NCI-H526 treated with DMSO at 0.1 percent for 48 hours (cell line): ENCODE data around the gene NCOA4.
"Not testable (repeated sequence)": the region's sequence is repeated elsewhere in the genome, so short reads cannot be mapped to it uniquely, and the experiment has no call there.

Source experiments
- DNase-seq: peaks from one replicate; lab custom pipeline; 2025; lab: John Stamatoyannopoulos, UW

Gene NCOA4

DNA sequence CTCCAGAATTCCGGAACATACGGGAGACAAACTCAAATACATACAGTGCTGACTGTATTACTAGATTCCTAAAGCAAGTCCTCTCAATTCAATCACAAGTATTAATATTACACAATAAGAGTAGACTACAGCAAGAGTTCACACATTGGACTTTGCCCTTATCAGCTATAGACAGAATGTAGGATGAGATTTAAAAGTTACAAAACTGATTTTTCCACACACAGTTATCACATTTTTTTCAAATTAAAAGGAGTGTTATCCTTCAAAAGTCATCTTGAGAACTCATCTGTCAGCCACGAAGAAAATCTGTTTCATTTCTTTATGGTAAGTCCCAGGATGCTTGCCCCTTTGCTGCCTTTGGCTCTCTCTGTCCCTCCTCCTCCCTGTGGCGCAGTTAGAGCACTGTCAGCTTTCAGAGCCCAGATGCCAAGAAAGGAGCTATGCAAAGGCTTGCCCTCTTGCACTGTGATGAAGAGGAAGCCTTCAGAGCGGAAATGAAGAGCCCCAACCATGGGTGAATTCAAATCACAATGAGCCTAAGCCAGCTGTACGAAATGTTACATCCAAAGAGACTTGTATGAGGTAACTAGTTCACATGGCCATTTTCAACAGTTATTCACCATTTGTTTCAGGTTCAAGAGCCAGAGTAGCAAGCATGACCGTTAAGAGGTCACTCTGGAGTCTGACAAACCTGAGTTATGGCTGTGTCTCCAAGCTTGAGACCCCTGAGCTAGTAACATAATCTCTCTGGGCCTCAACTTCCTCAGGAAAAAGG lies 10.7 kb downstream of the NCOA4 start:
- DNase-seq, result no peak

GRCh38 chr10:46019177-46019528 lies 11.3 kb downstream of the NCOA4 start:
- no peak for DNase-seq

- DNase-seq, result no peak
Observed at GRCh38 chr10:46018453-46019176, 11.8 kb downstream of the NCOA4 start.

- DNase-seq, result no peak
Observed at GRCh38 chr10:46017733-46018132, 12.7 kb downstream of the NCOA4 start.

DNA sequence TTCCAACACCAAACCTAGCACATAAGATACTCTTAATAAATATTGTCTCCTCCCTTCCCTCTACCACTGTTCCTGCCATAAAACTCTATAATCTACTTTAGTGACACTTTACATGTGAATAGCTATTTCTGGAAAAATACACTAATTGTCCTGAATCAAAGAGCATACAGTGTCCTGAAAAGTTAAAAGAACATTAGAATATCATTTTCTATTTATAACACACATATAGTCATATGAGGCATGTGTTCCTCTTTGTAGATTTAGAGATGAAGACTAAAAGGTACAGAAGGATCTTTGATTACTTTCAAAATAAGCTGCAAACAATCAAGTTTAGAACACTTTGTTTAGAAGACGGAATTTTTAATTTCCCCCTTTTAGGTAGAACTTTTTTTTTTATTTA lies 13.6 kb downstream of the NCOA4 start:
- DNase-seq, result no peak

DNA sequence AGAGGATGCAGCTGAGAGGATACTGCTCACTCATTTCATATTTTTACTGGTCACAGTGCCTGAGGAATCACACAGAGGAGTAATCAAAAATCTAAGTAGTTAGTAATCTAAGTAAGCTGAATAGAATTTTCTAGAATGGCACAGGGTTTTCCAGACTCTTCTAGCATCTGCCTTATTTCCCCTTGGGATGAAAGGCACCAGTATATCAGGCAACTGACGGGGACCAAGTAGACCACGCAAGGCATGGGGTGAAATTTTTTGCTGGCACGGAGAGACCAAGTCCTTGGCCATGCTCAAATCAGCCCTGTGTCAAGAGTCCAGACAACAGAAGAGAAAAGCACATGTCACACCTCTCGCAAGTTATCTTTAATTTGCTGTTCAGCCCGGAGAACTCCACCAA lies 14.2 kb downstream of the NCOA4 start:
- DNase-seq, result no peak

GRCh38 chr10:46014683-46015405 lies 15.6 kb downstream of the NCOA4 start:
- DNase-seq, result no peak

DNA sequence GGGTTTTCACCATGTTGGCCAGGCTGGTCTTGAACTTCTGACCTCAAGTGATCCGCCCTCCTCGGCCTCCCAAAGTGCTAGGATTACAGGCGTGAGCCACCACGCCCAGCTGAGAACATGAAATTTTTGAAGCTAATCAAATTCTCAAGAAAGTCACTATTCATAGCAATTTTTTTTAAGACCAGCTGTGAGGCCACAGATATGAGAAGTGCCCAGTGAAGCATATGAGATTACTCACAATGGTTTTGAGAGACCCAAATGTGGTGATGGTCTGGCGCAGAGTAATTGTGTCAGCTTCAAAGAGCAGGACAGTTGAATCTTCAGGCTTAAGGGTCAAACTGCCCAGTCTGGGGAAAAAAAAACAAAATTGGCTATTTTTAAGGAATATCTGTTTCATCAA lies 16.2 kb downstream of the NCOA4 start:
- no peak for DNase-seq

- no peak for DNase-seq
Observed at GRCh38 chr10:46012746-46013145, 17.7 kb downstream of the NCOA4 start.

GRCh38 chr10:46006219-46006618 lies 24.2 kb downstream of the NCOA4 start:
- no peak for DNase-seq

GRCh38 chr10:46005383-46005782 lies 25.0 kb downstream of the NCOA4 start:
- DNase-seq, result no peak

DNA sequence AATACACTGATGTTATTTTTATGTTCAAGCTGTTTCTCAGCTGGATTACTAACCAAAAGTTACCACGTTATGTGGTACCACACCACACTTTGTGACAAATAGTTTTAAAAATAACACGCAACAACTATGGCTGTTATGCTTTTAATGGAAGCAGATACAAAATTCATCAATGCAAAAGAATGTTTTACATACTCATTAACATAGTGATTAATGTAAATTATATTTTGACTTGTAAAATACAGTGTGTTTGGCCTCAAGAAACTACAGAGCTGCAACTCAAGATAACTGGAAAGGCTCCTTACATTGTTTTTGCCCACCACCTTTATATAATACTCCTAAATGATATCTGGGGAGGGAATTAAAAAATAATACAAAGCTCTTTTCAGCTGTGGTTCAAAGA lies 25.5 kb downstream of the NCOA4 start:
- DNase-seq, result no peak

- DNase-seq, result no peak
Observed at GRCh38 chr10:46002916-46003693, 27.3 kb downstream of the NCOA4 start.

- DNase-seq, result not testable (repeated sequence)
Observed at GRCh38 chr10:46002189-46002687, 28.2 kb downstream of the NCOA4 start.

GRCh38 chr10:46001187-46001756 lies 29.2 kb downstream of the NCOA4 start:
- DNase-seq, result no peak

GRCh38 chr10:46000538-46000937 lies 29.9 kb downstream of the NCOA4 start:
- no peak for DNase-seq

GRCh38 chr10:45999955-46000354 lies 30.5 kb downstream of the NCOA4 start:
- DNase-seq, result not testable (repeated sequence)

DNA sequence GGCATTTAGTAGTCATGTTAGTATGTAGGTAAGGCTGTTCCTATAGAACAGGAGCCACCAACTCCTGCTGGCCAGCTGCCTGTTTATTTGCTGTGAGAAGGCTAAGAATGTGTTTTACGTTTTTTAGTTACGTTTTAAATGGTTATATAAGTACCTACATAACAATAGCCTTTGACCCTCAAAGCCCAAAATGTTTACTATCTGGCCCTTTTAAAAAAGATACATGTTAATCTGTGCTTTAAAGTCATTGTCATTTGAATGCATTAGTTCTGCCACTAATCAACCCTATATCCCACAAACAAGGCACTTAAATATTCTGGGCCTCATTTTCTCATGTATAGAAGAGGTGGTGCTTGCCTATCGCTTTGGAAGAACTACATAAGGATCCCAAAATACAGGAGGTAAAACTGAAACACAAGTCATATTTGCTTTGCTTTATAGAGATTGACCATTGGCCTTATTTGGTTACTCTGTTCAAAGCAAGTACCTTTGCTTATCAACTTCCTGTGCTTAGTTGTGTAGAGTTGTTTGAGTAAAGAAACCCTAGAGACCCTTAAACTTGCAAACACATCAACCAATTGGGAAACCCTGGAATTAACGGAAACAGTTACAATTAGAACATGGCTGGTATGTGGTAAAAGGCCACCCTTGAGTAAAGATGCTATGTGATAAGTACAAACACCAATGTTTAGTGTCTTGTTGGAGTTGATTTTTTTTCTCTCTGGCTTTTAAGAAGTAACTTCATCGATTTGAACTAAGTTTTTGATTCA lies 32.2 kb downstream of the NCOA4 start:
- DNase-seq, result no peak

DNA sequence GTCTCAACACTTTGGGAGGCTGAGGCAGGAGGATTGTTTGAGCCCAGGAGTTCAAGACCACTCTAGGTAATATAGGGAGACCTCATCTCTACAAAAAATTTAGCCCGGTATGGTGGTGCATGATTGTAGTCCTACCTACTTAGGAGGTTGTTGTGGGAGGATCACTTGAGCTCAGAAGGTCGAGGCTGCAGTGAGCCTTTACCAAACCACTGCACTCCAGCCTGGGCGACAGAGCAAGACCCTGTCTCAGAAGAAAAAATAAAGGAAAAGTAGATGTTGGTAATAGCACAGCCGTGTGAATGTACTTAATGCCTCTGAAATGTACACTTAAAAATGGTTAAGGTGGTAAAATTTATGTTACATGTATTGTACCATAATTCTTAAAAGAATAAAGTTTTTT lies 32.9 kb downstream of the NCOA4 start:
- DNase-seq, result no peak

DNA sequence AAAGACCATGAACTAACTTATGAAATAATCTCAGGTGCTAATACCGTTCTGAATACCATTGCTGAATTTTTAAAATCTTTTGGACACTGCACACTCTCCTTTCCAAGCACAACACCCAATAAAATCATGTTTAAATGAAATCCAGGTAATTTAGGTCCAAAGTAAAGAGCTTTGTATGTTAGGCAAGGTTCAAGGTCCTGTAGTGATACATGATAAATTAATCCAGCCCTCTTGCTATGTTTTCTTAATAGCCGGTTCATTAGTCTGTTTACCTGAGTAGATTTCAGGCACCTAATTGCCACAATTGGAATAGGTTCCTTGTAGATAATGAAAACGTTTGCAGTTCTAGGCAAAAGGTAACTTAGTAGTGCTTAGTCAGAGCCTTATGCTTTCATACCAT lies 44.8 kb downstream of the NCOA4 start:
- not testable (repeated sequence) for DNase-seq

GRCh38 chr10:45984473-45984872 lies 46.0 kb downstream of the NCOA4 start:
- DNase-seq, result not testable (repeated sequence)
